Brain microvascular endothelial cell (primary cell): Measurements from ENCODE around the gene IGSF9.

Source experiments
- DNase-seq: peaks from one replicate; pipeline ENCODE4 v3.0.0-alpha.2; 2020
- H3K27ac ChIP-seq: fragments of 250-450 bp; sonication (Bioruptor Pico); 2 replicates; pipeline ENCODE4 v1.5.1; 2020; ENCODE audit warnings: mild to moderate bottlenecking, moderate library complexity
- H3K27me3 ChIP-seq: fragments of 250-450 bp; sonication (Bioruptor Pico); replicated peaks from 2 replicates; pipeline ENCODE4 v1.5.1; 2020; ENCODE audit warnings: mild to moderate bottlenecking
- H3K36me3 ChIP-seq: fragments of 250-450 bp; sonication (Bioruptor Pico); replicated peaks from 2 replicates; pipeline ENCODE4 v1.5.1; 2020; ENCODE audit warnings: mild to moderate bottlenecking
- H3K4me3 ChIP-seq: 2 replicates; pipeline ENCODE4 v1.5.1; 2011; ENCODE audit warnings: low read depth, mild to moderate bottlenecking, control low read depth, low read length, moderate library complexity
- in situ Hi-C: cut with HindIII; loops from 2 replicates; pipeline ENCODE4 v1.10.0; 2017; ENCODE audit warnings: low sequenced_read_pairs, low pct_ligation_motif_present
- TF ChIP-seq, protein P1 (sequence below): IDR thresholded peaks from 2 replicates; pipeline ENCODE4 v1.5.1; 2011; ENCODE audit warnings: low read depth, mild to moderate bottlenecking, moderate library complexity, low read length, control low read depth, inconsistent platforms; ENCODE audit errors: missing control alignments

Gene IGSF9

DNA sequence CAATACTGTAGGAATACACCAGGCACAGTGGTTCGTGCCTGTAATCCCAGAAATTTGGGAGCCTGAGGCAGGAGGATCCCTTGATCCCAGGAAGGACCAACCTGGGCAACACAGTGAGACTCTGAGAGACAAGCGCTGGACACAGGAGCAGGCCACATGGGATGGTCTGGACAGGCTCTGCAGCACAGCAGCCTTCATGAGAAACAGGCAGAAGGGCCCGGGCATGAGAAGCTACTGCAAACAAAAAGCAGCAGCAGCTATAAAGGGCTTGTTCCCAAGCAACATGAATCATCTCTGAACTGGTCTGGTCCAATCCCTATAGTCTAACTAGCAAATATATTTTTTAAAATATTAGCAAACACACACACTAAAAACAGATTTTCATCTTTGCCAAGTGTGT lies 44.2 kb upstream of the IGSF9 start:
- DNase-seq, result no peak
- Histone ChIP-seq H3K27me3 (peaks cover 2% of the 10 kb centered on the region), H3K27ac (no peak overlapping the region), H3K4me3 (no peak overlapping the region), H3K36me3 (no peaks in the 10 kb centered on the region)
- in situ Hi-C loops, result no loop called here
- TF ChIP-seq, protein P1, sequence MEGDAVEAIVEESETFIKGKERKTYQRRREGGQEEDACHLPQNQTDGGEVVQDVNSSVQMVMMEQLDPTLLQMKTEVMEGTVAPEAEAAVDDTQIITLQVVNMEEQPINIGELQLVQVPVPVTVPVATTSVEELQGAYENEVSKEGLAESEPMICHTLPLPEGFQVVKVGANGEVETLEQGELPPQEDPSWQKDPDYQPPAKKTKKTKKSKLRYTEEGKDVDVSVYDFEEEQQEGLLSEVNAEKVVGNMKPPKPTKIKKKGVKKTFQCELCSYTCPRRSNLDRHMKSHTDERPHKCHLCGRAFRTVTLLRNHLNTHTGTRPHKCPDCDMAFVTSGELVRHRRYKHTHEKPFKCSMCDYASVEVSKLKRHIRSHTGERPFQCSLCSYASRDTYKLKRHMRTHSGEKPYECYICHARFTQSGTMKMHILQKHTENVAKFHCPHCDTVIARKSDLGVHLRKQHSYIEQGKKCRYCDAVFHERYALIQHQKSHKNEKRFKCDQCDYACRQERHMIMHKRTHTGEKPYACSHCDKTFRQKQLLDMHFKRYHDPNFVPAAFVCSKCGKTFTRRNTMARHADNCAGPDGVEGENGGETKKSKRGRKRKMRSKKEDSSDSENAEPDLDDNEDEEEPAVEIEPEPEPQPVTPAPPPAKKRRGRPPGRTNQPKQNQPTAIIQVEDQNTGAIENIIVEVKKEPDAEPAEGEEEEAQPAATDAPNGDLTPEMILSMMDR, result no peak

DNA sequence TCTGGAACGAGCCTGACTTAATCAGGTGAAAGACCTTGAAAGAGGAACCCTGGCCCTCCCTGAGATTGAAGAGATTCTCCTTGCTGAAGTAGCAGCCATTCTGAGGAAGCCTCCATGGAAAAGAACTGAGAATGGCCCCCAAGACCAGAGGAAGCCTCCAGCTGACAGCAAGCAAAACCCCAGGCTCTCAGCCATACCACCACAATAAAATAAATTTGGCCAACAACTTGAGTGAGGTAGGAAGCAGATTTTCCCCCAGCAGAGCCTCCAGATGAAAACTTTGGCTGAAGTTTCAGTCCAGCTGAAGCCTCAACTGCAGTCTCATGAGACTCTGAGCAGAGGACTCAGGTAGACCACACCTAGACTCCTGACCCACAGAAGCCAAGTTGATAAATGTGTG lies 42.6 kb upstream of the IGSF9 start:
- no peak overlapping the region for H3K27ac ChIP-seq
- H3K36me3 ChIP-seq, result no peaks in the 10 kb centered on the region
- in situ Hi-C loops, result no loop called here
- no peak for DNase-seq
- TF ChIP-seq, protein P1, result no peak
- peaks cover 4% of the 10 kb centered on the region for H3K27me3 ChIP-seq
- H3K4me3 ChIP-seq, result no peak overlapping the region

DNA sequence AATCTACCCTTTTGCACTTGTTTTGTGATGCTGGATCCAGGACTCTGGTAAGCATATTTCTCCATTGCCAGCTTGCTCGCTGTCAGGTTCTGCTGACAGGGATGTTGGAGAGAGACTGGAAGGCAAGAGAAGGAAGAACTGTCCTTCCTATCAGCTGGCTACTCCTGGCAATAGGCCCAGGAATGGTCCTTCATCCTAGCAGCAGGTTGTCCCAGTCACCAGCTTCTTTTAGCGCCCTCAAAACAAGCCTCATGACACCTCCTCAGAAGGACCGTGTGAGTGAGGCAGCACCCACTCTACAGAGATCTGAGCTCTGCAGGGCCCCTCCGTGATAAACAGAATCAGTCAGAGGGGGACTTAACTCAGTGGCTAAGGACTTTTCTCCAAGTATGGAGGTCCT lies 41.8 kb upstream of the IGSF9 start:
- no peak overlapping the region for H3K27ac ChIP-seq
- H3K36me3 ChIP-seq, result no peaks in the 10 kb centered on the region
- in situ Hi-C loops, result no loop called here
- peaks cover 4% of the 10 kb centered on the region for H3K27me3 ChIP-seq
- no peak overlapping the region for H3K4me3 ChIP-seq
- no peak for DNase-seq
- TF ChIP-seq, protein P1, result no peak

DNA sequence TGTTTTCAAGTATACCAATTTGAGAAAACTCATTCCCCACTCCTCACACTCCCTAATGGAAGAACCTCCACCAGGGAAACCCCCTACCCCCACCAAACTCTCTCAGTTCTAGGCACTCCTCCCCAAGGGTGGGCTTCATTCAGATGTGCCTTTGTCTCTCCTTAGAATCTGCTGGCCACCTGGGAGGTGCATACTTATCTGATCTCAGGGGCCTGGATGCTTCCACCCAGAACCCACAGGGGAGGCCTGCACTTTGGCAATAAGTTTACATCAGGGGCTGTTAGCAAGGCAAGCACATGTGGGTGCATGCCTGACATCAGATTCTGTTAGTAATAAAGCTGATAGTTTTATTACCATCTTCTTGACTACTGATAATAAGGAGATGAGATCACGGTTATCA lies 41.1 kb upstream of the IGSF9 start:
- peaks cover 4% of the 10 kb centered on the region for H3K27me3 ChIP-seq
- TF ChIP-seq, protein P1, result no peak
- H3K4me3 ChIP-seq, result no peak overlapping the region
- no peak for DNase-seq
- no peaks in the 10 kb centered on the region for H3K36me3 ChIP-seq
- no peak overlapping the region for H3K27ac ChIP-seq
- in situ Hi-C loops, result no loop called here

DNA sequence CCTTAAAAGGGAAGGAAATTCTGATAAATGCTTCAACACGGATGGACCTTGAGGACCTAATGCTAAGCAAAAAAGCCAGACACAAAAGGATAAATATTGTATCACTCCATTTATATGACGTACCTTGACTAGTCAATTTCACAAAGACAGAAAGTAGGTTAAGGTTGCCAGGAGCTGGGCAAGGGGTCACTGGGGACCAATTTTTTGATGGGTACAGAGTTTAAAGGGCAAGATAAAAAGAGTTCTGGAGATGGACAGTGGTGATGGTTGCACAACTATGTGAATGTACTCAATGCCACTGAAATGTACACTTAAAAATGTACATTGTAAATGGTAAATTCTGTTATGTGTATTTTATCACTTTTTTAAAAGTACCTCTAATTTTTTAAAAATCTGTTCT lies 40.7 kb upstream of the IGSF9 start:
- DNase-seq, result no peak
- H3K27me3 ChIP-seq, result peaks cover 4% of the 10 kb centered on the region
- in situ Hi-C loops, result no loop called here
- H3K4me3 ChIP-seq, result no peak overlapping the region
- no peak overlapping the region for H3K27ac ChIP-seq
- no peaks in the 10 kb centered on the region for H3K36me3 ChIP-seq
- TF ChIP-seq, protein P1, result no peak

DNA sequence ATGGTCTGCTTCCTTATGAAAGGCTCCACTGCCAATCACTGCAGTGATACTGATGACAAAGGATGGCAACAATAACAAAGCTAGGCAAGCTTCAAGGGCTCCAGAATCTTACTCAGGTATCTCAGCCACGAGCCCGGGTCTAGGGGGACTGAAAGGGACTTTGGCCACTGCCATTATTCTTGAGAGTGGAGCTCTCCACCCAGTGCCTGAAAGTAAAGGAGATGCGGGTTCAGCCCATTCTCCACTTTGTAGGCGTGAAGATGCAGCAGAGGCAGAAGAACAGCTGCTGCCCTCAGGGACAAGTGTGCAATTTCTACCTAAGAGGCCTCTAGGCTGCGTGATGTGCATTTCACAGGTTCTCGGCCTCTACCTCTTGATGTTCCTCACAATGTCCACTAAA lies 40.1 kb upstream of the IGSF9 start:
- H3K27ac ChIP-seq, result no peak overlapping the region
- TF ChIP-seq, protein P1, result no peak
- no peak for DNase-seq
- in situ Hi-C loops, result no loop called here
- H3K4me3 ChIP-seq, result no peak overlapping the region
- H3K27me3 ChIP-seq, result peaks cover 4% of the 10 kb centered on the region
- H3K36me3 ChIP-seq, result no peaks in the 10 kb centered on the region
